ENCODE measurements around the gene NR3C2.

NR3C2 gene

GRCh38 chr4:148415500-148415899 is 26.7 kb downstream of the NR3C2 start (continued):
- TF ChIP-seq ISL1 (CRISPR knock-in tag; IDR thresholded peaks at IDR 0.05) (no peak), TCF4 (CRISPR knock-in tag; IDR thresholded peaks at IDR 0.05; ENCODE audit: borderline replicate concordance) (no peak)

GRCh38 chr4:148412460-148412994 is 29.7 kb downstream of the NR3C2 start:
- TF ChIP-seq ZFP3 (CRISPR knock-in tag; IDR thresholded peaks at IDR 0.05) (no peak), ZNF565 (CRISPR knock-in tag; conservative IDR thresholded peaks at IDR 0.05; ENCODE audit: low read depth) (no peak), TCF4 (CRISPR knock-in tag; IDR thresholded peaks at IDR 0.05; ENCODE audit: borderline replicate concordance) (no peak), PATZ1 (CRISPR knock-in tag; IDR thresholded peaks at IDR 0.05; ENCODE audit: borderline replicate concordance) (no peak), PPARA (CRISPR knock-in tag; IDR thresholded peaks at IDR 0.05; ENCODE audit: borderline replicate concordance) (no peak), ESRRG (CRISPR knock-in tag; IDR thresholded peaks at IDR 0.05) (no peak), OSR1 (CRISPR knock-in tag; IDR thresholded peaks at IDR 0.05) (no peak), GLIS3 (CRISPR knock-in tag; IDR thresholded peaks at IDR 0.05) (no peak), SNAI2 (CRISPR knock-in tag; IDR thresholded peaks at IDR 0.05) (no peak), ZFP30 (CRISPR knock-in tag; IDR thresholded peaks at IDR 0.05) (no peak)
- ATAC-seq, result no peak

DNA sequence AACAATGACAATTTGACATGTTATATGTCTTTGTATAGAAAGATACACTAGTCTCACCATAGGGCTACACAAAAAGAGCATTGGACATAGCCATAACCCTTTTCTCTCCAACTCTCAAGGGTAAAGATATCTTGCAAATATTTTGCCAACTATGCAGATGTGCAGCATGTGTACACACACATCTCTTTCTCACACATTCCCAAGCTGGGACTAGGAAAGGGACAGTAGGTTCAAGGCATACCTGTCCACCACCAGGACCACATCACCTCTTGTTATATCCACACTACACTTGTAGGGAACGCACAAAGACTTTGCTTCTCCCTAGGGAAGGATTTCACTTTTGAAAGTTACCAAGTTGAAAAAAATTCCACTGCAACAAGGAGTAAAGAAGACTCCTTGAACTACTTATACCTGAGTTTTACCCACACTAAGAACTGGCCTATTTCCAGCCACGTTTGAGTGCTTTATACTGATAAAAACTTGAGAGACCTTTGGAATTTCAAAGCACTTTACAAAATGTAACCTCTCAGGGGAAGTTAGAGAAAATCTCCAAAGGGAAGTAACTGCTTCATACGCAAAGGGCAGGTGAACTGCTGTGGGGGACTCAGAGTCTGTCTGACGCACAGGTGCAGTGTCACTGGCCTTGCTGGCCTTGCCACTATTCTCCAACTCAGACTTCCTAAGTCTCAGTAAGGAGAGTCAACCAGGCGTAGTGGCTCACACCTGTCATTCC is 36.9 kb downstream of the NR3C2 start:
- ATAC-seq, result no peak
- TF ChIP-seq ZFP3 (CRISPR knock-in tag; IDR thresholded peaks at IDR 0.05) (no peak), CREB5 (CRISPR knock-in tag; IDR thresholded peaks at IDR 0.05; ENCODE audit: low read depth) (no peak), ZFP30 (CRISPR knock-in tag; IDR thresholded peaks at IDR 0.05) (no peak), GLIS3 (CRISPR knock-in tag; IDR thresholded peaks at IDR 0.05) (no peak), ZNF70 (CRISPR knock-in tag; IDR thresholded peaks at IDR 0.05) (no peak), PATZ1 (CRISPR knock-in tag; IDR thresholded peaks at IDR 0.05; ENCODE audit: borderline replicate concordance) (no peak), CSDC2 (CRISPR knock-in tag; IDR thresholded peaks at IDR 0.05) (no peak)

DNA sequence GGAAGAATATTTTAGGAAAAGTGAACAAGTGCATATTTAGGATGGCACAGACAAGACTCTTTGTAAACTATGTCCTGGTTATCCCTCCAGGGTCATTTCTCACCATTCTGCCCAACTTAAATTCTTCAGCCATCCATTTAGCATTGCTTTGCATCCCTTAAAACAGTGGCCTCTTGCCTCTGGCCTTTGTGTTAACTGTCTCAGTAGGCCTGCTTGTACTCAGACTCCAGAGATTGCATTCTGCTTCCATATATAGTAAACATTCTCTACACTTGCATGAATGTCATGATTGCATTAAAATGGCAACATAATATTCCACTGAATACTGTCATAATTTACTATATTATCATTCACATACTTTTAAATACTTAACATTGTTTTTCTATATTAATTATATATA is 43.2 kb downstream of the NR3C2 start:
- no peak for ATAC-seq
- TF ChIP-seq ZC3H10 (CRISPR knock-in tag; IDR thresholded peaks at IDR 0.05), result no peak
- no peak for TF ChIP-seq CSDC2 (CRISPR knock-in tag; IDR thresholded peaks at IDR 0.05)
- TF ChIP-seq ARNTL (CRISPR knock-in tag; IDR thresholded peaks at IDR 0.05; ENCODE audit: borderline replicate concordance, low read depth), result no peak
- TF ChIP-seq TOX (CRISPR knock-in tag; IDR thresholded peaks at IDR 0.05; ENCODE audit: borderline replicate concordance), result no peak
- TF ChIP-seq TCF4 (CRISPR knock-in tag; IDR thresholded peaks at IDR 0.05; ENCODE audit: borderline replicate concordance), result no peak
- no peak for TF ChIP-seq ZFP30 (CRISPR knock-in tag; IDR thresholded peaks at IDR 0.05)
- TF ChIP-seq SNAI2 (CRISPR knock-in tag; IDR thresholded peaks at IDR 0.05), result no peak

- no peak for ATAC-seq
- TF ChIP-seq ARNTL (CRISPR knock-in tag; IDR thresholded peaks at IDR 0.05; ENCODE audit: borderline replicate concordance, low read depth) (no peak), SNAI2 (CRISPR knock-in tag; IDR thresholded peaks at IDR 0.05) (no peak), CREB5 (CRISPR knock-in tag; IDR thresholded peaks at IDR 0.05; ENCODE audit: low read depth) (no peak), ZNF70 (CRISPR knock-in tag; IDR thresholded peaks at IDR 0.05) (no peak), ZC3H10 (CRISPR knock-in tag; IDR thresholded peaks at IDR 0.05) (no peak)
These were observed 44.4 kb downstream of the NR3C2 start for GRCh38 chr4:148397771-148398170.
